Endothelial cell of umbilical vein (primary cell): ENCODE data around the gene NTN1. TPM values are rescaled to one million over a fixed set of nuclear protein-coding genes. Genes with fewer than 3 reads are reported as not detected.

Experiments
- BruUV-seq: library from RNA; stranded (reverse); fragments of 400-500 nt; replicated peaks from 2 replicates; lab custom pipeline; 2021; lab: Mats Ljungman, UMichigan
- CTCF ChIA-PET: fragments of 300-600, 350-600 bp; sonication (Branson Sonifier 250); formaldehyde crosslinking; loops from one replicate; lab custom pipeline; 2021; ENCODE audit warnings: antibody characterized with exemption, inconsistent platforms; lab: Charles Lee
- POLR2A ChIA-PET: fragments of 300-600, 350-600 bp; sonication (Branson Sonifier 250); formaldehyde crosslinking; loops from one replicate; lab custom pipeline; 2021; ENCODE audit warnings: antibody characterized with exemption, inconsistent platforms; lab: Charles Lee
- DNase-seq: peaks from one replicate; pipeline ENCODE4 v3.0.0-alpha.2; 2011; ENCODE audit warnings: low read depth, low spot score
- FAIRE-seq: peaks from 2 replicates; lab custom pipeline; 2011; peaks lifted over from hg19 to GRCh38; lab: Jason Lieb, UNC
- H2AFZ ChIP-seq: 2 replicates; pipeline ENCODE4 v1.6.0; 2012; ENCODE audit warnings: low read depth, low read length, control low read depth, inconsistent platforms
- H3K27ac ChIP-seq: 2 replicates; pipeline ENCODE4 v1.5.1; 2011; ENCODE audit warnings: low read depth, mild to moderate bottlenecking, control low read depth, low read length, moderate library complexity; ENCODE audit not compliant: insufficient read depth
- H3K27me3 ChIP-seq, 2 experiments: 2 replicates each; pipeline versions ENCODE4 v1.6.0 to v1.6.1; 2011; ENCODE audit warnings: low read length in 2 of 2, mixed read lengths in 1 of 2; ENCODE audit not compliant: control insufficient read depth in 2 of 2, insufficient read depth in 2 of 2
- H3K36me3 ChIP-seq, 2 experiments: 2 replicates in 1 of 2; 3 replicates in 1 of 2; pipeline ENCODE4 v1.5.1; 2011; ENCODE audit warnings: low read length in 2 of 2, mild to moderate bottlenecking in 1 of 2, moderate library complexity in 1 of 2; ENCODE audit not compliant: control insufficient read depth in 2 of 2, insufficient read depth in 2 of 2; ENCODE audit errors: extremely low read depth in 1 of 2
- H3K4me1 ChIP-seq: 3 replicates; pipeline ENCODE4 v1.5.1; 2011; ENCODE audit warnings: mild to moderate bottlenecking, low read length; ENCODE audit not compliant: control insufficient read depth, insufficient read depth; ENCODE audit errors: extremely low read depth
- H3K4me2 ChIP-seq: 2 replicates; pipeline ENCODE4 v1.6.1; 2011; ENCODE audit warnings: low read length, control low read depth, mixed read lengths; ENCODE audit not compliant: insufficient read depth
- H3K4me3 ChIP-seq, 3 experiments: fragments of 200-600 bp in 1 of 3; sonication (generic), shearing (Covaris generic) in 1 of 3; replicated peaks in 1 of 3; 2 replicates each; pipeline ENCODE4 v1.5.1; 2011 to 2016; ENCODE audit warnings: control low read depth in 3 of 3, low read length in 3 of 3, mild to moderate bottlenecking in 2 of 3, inconsistent platforms in 1 of 3, low read depth in 1 of 3, moderate library complexity in 1 of 3; ENCODE audit not compliant: insufficient read depth in 1 of 3
- H3K79me2 ChIP-seq: 2 replicates; pipeline ENCODE4 v1.6.0; 2012; ENCODE audit warnings: low read length, inconsistent platforms; ENCODE audit not compliant: control insufficient read depth, insufficient read depth
- H3K9ac ChIP-seq: replicated peaks from 2 replicates; pipeline ENCODE3; 2011; ENCODE audit warnings: low read length, control low read depth; ENCODE audit not compliant: insufficient read depth; ENCODE audit errors: extremely low read depth
- H3K9me1 ChIP-seq: replicated peaks from 3 replicates; pipeline ENCODE4 v1.6.0; 2011; ENCODE audit warnings: mild to moderate bottlenecking, low read length; ENCODE audit not compliant: control insufficient read depth, insufficient read depth; ENCODE audit errors: extremely low read depth
- H3K9me3 ChIP-seq: replicated peaks from 2 replicates; pipeline ENCODE4 v1.5.1; 2012; ENCODE audit warnings: low read length, inconsistent platforms; ENCODE audit not compliant: control insufficient read depth, insufficient read depth
- H4K20me1 ChIP-seq: replicated peaks from 2 replicates; pipeline ENCODE3; 2011; ENCODE audit warnings: mild to moderate bottlenecking, low read length; ENCODE audit not compliant: control insufficient read depth, insufficient read depth; ENCODE audit errors: extremely low read depth
- CTCF ChIP-seq, 2 donors: IDR thresholded peaks; 1 replicate in 1 of 2; 2 replicates in 1 of 2; pipeline ENCODE4 v1.5.1; 2011; ENCODE audit warnings: low read length in 2 of 2, mild to moderate bottlenecking in 2 of 2, moderate library complexity in 2 of 2, control low read depth in 1 of 2, inconsistent platforms in 1 of 2, low read depth in 1 of 2; ENCODE audit not compliant: insufficient read depth in 1 of 2; ENCODE audit errors: extremely low read depth in 1 of 2
- EZH2 ChIP-seq: IDR thresholded peaks from 2 replicates; pipeline ENCODE4 v1.6.1; 2012; ENCODE audit warnings: borderline replicate concordance, low read depth, mild to moderate bottlenecking, moderate library complexity, low read length, inconsistent platforms; ENCODE audit not compliant: severe bottlenecking
- FOS ChIP-seq: IDR thresholded peaks from 2 replicates; pipeline ENCODE4 v1.6.1; 2011; ENCODE audit warnings: mild to moderate bottlenecking, low read length, moderate library complexity, borderline replicate concordance; ENCODE audit not compliant: insufficient read depth
- GATA2 ChIP-seq: IDR thresholded peaks from 2 replicates; pipeline ENCODE4 v1.7.0; 2011; ENCODE audit warnings: low read depth, mild to moderate bottlenecking, moderate library complexity, mixed read lengths, low read length; ENCODE audit not compliant: insufficient read length, insufficient read depth
- JUN ChIP-seq: IDR thresholded peaks from 2 replicates; pipeline ENCODE4 v1.6.1; 2011; ENCODE audit warnings: borderline replicate concordance, low read depth; ENCODE audit not compliant: insufficient read length, insufficient read depth
- MAX ChIP-seq: IDR thresholded peaks from 2 replicates; pipeline ENCODE4 v1.6.1; 2011; ENCODE audit not compliant: insufficient read depth, insufficient read length
- MYC ChIP-seq: IDR thresholded peaks from one replicate; pipeline ENCODE4 v1.6.1; 2011; ENCODE audit warnings: mild to moderate bottlenecking, low read depth, low read length
- POLR2A ChIP-seq: IDR thresholded peaks from 2 replicates; pipeline ENCODE4 v1.6.1; 2012; ENCODE audit warnings: low read depth, mild to moderate bottlenecking, control low read depth, low read length
- POLR2AphosphoS5 ChIP-seq: IDR thresholded peaks from 2 replicates; pipeline ENCODE4 v1.6.1; 2012; ENCODE audit warnings: low read depth, mild to moderate bottlenecking, control low read depth, low read length, moderate library complexity; ENCODE audit not compliant: insufficient read depth
- dilution Hi-C: fragments of 300-500 bp; cut with MboI; formaldehyde crosslinking; loops from one replicate; pipeline ENCODE4 v1.15.0; 2019; ENCODE audit warnings: low sequenced_read_pairs; ENCODE audit not compliant: extremely low pct_ligation_motif_present
- intact Hi-C: fragments of 100-400 bp; cut with micrococcal nuclease; formaldehyde crosslinking; loops from one replicate; pipeline ENCODE4 v1.10.0; 2022
- polyA plus RNA-seq, 4 experiments: library from polyadenylated mRNA; depleted of rRNA in 3 of 4; stranded (reverse) in 3 of 4; unstranded in 1 of 4; fragments of >200 nt; gene quantifications; 2 replicates each; pipeline versions ENCODE4 v1.2.1 to v1.2.3, GENCODE V29; 2011 to 2012; ENCODE audit warnings: missing spikeins in 1 of 4
- total RNA-seq: library from RNA; stranded (reverse); gene quantifications from 2 replicates; pipeline ENCODE4 v1.2.3, GENCODE V29; 2021

Gene NTN1
- total and polyA plus RNA-seq, 2 donors (not counting 3 experiments of a cell fraction or from before 2014, with no cell fraction given) = 0.10 to 0.18 TPM

- Histone ChIP-seq H3K4me3 (no peak overlapping the region), H3K79me2 (no peaks in the 10 kb centered on the region), H3K4me1 (no peaks in the 10 kb centered on the region), H3K27ac (no peak overlapping the region), H3K4me2 (no peak overlapping the region), H3K9me1 (no peaks in the 10 kb centered on the region), H3K27me3 (no peaks in the 10 kb centered on the region), H3K36me3 (no peaks in the 10 kb centered on the region), H3K9me3 (no peaks in the 10 kb centered on the region), H3K9ac (no peak overlapping the region), H4K20me1 (no peaks in the 10 kb centered on the region), H2AFZ (no peak overlapping the region)
- CTCF ChIA-PET = no interaction called here
- no TSS peak for BruUV-seq
- TF ChIP-seq EZH2 (no peak), GATA2 (no peak), JUN (no peak), FOS (no peak), MYC (no peak), POLR2AphosphoS5 (no peak), POLR2A (no peak), MAX (no peak), CTCF (IDR thresholded peaks at IDR 0.05; ENCODE audit: extremely low read depth in 1 of 2, insufficient read depth in 1 of 2, low read depth in 1 of 2, low read length in 2 of 2) (no peak)
- POLR2A ChIA-PET = no interaction called here
- intact Hi-C loops (no loop called here), dilution Hi-C loops (no loop called here)
- FAIRE-seq (no peak), DNase-seq (no peak)
Observed at GRCh38 chr17:9080296-9080914, 59.1 kb downstream of the NTN1 start.
